GM19240 (cell line): Measurements from ENCODE around the gene KIAA0513.

ENCODE experiments used
- DNase-seq: peaks from one replicate; pipeline ENCODE4 v3.0.0; 2011; ENCODE audit warnings: low spot score; ENCODE audit not compliant: insufficient read length

KIAA0513 gene

DNA sequence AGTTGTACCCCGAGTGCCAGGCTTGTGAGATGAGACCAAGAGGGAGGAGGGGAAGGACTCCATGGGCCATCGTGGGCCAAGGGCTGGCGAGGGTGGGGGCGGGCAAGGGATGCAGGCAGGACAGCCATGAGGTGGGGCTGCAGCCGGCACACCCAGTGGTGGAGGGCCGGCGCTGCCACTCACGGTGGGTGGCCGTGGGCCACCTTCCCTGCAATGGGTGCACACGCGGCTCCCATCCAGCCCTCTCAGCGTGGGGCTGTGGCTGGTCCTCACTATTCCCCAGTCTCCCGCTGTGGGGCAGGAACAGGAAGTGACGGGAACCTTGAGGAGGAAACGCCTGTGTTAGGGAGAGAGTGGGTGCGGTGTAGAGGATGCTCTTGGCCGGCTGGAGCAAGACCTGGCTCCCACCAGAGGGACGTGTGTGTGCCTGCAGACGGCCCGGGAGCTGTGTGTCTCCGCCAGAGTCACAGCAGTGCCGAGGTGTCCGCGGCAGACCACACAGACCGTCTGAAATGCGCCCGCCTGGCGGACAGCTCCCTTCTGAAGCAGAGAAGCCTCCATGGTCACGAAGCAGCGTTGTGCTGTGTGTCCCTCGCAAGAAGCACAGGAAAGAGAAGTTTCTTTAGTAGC, 61.1 kb downstream of the KIAA0513 start:
- no peak for DNase-seq

DNA sequence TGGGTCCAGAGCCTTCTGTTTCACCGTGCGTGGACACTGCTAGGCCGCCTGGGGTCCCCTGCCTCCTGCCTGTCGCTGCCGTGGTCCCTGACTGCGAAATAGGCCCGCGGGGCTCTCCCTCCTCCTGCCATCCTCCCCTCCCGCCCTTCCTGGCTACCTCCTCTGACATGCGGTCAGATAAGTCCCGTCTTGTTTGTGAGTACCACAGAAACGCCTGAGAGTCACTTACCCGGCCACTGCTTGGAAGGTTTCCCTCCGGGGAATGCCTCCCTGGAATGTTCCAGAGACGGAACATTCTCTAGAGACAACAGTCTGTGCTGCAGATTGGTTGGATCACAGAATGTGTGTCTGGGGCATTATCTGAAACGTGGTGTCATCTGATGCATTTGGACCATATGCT, 61.9 kb downstream of the KIAA0513 start:
- no peak for DNase-seq

DNA sequence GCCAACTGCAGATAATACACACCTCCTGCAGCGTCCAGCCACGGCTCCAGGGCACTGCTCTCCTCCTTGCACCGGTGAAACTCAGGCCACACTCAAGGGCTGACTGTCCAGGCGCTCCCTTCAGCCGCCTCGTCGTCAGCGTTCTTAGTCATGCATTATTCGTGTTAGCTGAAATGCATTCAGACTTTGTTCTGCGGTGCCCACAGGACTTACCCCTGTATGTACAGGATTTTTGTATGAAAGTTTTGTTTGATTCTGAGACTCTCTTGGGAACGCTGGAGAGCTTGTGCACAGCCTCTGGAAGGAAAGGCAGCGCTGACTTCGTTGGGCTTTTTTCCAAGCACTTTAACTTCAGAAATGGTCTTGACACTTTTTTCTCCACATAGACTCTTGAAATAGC, 62.6 kb downstream of the KIAA0513 start:
- DNase-seq, result no peak

DNA sequence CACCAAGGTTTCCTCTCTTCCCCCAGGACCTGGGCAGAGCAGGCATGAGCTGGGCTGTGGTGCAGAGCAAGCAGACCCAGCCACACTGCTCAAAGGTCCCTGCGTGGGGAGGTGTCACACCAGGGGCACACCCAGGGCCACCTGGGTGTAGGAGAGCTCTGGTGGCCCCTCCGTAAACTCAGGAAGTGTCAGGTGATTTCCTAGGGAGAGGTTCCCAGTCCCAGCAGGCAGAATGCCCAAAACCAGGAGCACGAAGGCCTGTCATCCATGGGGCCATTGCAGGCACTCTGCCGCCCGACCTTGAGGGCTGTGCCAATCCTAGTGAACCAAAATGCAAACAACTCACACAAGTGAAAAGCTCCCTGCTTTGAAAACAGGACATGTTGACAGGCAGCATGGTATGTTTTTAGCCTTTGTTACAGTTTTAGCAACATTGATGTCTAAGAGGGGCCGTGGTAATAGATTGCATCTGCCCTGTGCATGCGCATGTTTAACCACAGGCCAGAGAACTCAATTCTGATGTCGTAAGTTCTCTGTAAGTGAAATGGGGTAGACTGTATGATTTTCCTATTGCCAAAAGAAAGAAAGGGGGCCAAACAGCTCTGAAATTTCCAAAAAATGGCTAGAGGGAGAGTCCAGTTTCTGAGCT, 63.4 kb downstream of the KIAA0513 start:
- DNase-seq, result no peak

DNA sequence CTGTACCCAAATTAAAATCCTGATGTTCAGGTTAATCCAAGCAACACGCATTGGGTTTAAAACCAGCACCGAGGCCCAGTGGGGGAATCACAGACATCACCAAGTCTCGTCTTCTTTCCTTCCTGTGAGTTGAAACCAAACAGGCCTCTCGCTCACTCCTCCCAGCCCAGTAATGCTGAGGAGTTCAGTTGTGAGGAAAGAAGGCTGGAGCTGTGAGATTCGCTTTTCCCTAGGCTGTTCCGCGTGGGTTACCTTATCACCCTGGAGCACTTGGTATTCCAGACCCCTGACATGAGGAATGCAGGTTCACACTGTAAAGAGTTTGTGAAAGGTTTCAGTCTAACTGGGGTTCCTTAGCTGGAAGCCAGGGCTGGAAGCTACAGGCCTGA, 63.9 kb downstream of the KIAA0513 start:
- no peak for DNase-seq

DNA sequence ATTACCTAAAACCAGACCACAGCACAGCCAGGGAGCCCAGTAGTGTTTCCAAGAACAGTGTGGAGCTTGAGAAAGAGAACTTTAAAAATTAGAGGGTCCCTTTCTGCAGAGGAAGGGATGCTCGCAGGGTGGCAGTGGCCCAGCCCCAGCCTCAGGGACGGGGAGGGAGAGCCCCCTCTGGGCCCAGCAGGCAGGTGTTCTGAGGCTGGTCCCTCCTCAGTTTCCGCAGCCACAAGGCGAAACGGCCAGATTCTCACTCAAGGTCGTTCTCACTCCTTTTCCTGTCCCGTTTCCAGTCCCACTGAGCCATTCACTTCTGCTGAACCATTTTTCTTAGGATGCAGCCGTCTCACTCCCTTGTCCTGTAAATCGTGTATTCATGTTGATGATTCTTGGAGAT, 64.7 kb downstream of the KIAA0513 start:
- no peak for DNase-seq

DNA sequence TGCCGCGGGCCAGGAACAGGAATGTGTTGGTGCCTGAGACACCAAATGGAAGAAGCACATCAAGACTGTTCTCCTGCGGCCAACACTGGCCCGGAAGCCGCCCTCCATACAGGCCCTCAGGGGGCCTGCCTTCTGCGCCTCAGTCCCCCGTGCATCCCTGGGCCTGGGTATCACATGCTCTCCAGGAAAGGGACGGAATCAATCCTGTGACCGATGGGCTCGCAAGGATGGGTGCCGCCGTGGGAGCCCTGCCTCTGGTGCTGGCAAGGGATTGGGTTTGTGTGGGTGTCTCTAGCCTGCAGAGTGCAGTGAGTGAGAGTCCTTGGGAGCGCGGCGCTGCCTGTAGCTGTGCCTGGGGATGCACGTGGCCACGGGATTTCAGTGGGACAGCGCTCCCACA, 65.3 kb downstream of the KIAA0513 start:
- DNase-seq, result no peak

DNA sequence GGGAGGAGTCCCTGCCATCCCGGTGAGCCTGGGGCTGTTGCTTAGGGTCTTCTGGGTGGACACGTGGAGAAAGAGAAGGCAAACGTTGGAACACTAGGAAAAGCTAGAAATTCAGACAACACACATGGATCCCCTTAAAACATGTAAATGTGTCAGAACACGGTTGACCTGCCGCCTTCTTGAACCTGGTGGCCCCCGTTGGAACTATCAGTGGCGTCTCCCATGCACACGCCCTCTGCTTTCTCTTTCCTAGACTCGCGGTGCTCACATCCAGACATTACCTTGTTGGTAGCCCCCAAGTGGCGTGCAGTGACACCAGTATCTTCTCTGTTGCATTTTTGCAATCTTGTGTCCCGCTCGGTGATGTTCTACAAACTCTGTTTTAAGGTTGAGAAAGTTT, 66.1 kb downstream of the KIAA0513 start:
- no peak for DNase-seq

DNA sequence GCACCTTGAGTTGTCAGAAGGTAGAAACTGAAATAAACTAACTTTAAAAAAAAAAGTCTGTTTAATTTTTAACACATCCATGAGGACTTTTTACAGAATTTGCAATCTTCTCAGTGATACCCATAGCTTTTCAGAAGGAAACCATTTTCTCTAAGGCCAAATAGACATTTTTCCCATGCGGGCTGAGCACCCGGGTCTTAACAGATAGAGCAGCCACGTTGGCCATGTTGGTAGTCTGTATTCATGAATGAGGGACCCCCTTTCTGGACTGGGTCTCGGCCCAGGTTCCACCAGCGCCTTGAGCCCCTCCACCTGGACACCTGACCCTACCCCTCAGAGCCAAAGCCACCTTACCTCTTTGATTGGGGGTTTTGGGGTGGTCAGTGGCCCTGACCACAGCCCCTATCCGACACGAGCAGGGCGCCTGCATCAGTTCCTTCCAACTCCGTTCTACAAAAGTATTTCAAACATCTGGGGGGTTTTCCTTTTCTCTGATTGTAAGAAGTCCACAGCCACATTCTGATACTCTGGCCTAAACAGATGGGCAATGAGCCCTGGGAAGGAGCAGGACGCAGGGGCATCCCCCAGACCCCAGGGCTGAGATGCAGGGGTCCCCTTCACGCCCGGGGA, 66.7 kb downstream of the KIAA0513 start:
- DNase-seq, result no peak

DNA sequence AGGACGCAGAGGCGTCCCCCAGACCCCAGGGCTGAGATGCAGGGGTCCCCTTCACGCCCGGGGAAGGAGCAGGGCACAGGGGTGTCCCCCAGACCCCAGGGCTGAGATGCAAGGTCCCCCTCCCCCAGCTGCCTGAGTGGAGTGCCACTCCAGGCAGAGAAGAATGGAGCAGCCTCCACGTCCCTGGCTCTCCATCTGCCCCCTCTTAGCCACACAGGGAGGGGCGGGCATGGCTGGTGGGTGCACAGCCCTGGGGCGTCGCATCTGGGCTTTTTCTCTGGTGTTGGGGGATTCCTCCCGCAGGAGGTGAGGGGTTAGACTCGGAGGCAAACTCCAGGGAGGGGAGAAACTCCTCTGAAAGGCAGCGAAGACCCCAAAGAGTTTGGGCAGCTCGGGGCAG, 67.2 kb downstream of the KIAA0513 start:
- DNase-seq, result no peak

DNA sequence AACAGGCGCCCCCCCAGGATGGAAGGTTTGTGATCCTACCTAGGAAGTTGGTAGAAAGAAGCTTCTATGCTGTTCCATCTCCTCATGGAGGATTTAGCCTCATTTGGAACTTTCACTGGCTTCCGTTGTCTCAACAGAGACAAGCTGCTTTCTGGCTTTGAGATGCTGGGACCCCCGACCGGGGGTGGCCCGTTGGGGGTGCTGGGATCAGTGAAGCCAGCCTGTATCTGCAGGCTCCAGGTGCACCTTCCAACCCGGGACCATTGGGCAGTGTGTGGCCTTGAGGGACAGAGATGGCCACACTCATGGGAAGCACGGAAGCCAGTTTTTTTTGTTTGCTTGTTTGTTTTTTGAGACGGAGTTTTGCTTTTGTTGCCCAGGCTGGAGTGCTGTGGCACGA, 69.3 kb downstream of the KIAA0513 start:
- no peak for DNase-seq

DNA sequence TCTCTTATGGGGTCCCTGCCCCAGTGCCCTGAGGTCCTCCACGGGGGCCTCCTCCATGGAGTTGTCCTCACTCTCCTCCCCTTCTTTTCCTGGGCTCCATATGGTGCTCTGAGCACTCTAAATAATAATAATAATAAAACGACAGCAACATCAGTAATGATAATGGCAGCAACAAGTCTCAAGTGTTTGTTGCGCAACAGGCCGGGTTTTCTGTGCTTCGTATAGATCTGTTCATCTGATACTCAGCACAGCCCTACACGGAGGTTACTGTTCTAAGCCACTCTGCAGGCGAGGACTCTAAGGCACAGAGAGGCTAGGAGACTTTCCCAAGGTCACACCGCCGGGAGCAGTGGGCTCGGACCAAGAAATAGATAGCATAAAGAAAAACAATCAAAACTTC, 71.0 kb downstream of the KIAA0513 start:
- DNase-seq, result no peak

DNA sequence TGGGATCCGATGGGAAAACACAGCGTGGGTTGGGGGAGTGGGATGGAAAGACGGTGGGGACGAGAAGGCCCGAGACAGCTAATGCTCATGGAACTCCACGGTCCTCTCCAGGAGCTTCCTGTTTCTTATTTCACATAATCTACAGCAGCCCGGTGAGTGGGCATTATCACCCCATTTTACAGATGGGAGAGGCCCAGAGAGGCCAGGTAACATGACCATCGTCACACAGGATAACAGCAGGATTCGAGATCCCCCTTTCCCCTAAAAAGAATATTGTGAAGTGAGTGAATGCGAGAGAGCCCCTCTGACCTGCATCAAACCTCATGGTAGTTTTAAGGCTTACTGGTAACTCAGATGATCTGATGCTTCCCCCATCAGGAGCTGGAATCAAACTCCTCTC, 72.7 kb downstream of the KIAA0513 start:
- DNase-seq, result no peak

DNA sequence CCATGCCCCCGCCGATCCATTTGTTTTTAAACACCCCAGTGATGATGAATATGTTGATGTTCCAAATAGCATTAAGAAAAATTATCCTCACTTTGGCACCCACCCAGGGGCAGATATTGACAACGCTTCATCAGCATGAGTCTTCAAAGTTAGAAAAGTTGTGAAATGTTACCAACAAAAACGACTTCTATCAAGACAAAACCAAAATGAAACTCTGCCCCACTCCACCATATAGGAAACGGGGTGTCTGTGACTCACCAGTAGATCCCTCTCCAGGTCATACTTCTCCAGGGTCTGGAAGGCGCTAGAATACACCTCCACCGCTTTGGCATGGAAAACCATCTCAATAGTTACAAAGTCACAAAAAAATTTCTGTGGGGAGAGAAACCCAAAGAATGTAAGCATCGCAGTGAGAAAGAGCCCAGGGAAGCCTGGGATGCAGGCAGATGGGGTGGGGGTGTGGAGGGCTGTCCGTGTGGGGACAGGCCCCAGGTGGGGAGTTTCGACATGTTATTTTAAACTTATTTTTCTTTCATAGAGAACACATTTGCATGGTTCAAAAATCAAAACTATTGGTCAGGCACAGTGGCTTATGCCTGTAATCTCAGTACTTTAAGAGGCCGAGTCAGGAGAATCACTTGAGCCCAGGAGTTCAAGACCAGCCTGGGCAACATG, 74.5 kb downstream of the KIAA0513 start:
- no peak for DNase-seq

DNA sequence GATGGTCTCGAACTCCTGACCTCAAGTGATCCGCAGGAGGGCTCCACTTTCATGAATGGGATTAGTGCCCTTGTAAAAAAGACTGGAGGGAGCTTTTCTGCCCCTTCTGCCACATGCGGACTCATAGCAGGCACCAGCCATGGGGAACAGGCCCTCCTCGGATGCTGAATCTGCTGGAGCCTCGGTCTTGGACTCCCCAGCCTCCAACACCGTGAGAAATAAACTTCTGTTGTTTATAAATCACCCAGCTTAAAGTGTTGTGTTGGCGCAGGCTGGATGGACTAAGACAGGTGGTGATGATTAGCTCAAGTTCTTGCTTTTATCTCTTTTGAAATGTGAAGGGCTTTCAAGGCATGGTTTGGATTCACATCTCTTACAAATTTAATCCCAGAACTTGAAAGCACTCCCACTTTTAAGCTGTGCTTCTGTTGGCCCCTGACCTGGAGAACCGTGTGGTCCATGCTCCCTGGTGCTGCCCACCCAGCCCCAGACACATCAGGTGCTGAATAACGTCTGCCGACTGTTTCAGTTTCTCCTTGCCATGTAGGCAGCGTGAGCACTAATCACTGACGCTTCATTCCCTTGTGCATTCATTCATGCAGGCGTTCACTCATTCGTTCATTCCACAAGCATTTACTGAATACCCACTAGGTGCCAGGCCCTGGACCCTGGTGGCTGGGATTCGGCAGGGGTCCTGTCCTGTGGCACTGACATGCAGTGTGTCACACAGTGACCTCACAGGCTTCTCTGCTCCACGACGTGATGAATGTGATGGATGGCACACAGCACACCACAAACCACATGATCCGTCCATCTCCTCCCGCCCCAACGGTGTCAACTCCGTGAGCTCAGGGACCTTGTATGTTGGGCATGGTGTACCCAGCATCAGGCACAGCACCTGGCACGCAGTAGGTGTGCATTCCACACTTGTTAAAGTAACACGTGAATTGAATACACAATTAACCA, 75.8 kb downstream of the KIAA0513 start:
- no peak for DNase-seq

DNA sequence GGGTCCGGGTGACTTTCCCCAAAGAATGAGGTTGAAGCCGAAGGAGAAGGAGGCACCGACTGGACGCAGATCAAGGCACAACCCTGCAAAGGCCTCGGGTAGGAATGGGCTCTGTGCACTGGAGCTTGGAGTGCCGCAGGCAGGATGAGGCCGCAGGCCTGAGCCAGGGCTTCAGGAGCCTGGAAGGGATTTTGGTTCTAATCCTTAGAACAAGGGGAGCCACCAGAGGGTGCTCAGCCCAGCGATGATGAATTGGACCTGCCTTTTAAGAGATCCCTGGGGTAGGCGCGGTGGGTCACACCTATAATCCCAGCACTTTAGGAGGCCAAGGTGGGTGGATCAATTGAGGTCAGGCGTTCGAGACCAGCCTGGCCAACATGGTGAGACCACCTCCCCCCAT, 76.6 kb downstream of the KIAA0513 start:
- no peak for DNase-seq

DNA sequence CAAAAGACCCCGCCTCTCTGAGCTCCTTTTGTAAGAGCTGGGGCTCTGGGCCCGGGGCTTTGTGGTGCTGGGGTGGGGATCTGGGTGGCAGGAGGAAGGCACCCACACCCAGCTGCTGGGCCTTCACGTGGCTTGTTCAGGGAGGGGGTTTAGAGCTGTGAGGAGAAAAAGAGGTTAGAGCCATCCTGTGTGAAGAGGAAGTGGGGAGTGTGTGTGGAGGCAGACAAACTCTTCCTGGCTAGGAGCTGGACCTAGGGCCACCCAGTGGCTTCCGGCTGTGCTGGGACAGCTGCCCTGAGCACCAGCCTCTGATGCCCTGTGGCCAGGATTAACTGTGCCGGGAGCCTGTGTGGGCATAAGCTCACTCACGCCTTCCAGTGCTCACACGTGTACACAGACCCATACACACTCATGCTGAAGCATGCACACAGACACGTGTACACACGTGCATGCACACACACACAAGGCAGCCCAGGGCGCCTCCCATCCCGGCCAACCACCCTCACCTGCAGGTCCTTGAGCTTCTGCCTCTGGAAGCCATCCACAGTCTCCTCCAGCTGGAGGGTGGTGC, 77.3 kb downstream of the KIAA0513 start:
- DNase-seq, result peak; percentile 23

DNA sequence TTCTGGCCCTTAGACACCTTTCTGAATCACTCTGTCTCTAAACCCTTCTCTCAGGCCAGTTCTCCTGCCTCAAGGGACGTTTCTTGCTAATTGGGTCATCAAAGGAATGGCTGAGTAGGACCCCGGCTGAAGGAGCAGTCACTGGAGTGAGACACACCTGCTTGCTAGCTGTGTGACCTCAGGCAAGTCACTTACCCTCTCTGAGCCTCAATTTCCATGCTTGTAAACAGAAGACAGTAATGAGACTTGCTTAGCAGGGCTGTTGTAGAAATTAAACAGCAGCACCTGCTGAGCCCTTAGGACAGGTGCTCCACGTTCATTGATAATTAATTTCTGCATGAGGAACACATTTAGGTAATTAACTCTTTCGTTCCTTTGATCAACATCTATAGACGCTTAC, 77.9 kb downstream of the KIAA0513 start:
- DNase-seq, result no peak

DNA sequence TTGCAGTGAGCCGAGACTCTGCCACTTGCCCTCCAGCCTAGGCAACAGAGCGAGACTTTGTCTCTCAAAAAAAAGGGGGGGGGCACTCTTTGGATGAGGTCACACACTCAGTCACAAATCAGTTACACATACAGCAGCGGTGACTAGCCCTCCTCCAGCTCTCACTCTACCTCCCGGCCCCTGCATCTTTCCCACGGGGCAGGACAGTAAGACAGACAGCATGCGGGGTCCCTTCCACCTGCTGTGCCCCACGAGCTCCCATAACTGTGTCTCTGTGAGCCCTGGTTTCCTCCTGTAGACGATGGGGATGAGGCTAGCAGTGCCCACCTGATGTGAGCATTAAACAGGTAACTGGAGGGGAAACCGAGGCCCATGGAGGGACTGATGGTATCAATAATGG, 79.5 kb downstream of the KIAA0513 start:
- no peak for DNase-seq

DNA sequence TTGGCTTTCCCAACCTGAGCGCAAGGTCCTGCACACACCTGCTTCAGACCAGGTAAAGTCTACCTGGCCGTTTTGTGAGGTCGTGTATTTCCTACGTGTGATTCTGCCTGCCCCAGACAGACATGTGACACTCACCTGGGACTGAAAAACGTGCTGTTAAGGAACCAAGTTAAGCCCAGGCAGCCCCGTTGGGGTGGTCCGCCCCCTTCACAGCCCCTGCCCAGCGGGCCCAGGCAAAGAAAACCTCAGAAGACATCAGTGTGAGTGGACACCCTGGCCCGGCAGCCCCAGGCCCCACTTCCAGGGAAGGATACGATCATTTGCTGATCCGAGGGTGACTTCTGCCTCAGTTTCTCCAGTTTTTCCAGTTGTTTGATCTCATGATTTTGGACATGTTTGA, 79.9 kb downstream of the KIAA0513 start:
- no peak for DNase-seq

DNA sequence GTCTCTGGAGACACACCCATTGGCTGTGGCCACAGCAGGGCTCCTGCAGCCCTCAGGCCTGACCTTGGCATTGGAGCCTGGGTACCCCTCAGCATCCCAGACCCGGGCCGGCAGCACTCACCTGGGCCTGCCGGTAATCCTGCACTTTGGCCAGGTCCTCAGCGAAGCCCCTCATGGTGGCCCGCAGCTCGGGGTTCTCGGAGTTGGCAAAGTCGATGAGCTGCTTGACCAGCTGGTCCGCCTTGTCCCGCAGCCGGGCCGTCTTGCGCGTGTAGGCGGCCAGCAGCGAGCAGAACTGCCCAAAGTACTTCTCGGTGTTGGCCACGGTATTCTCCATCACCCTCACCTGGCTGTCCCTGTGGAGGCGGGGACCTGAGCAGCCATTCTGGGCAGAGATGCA, 82.5 kb downstream of the KIAA0513 start:
- DNase-seq, result no peak
